ENCODE data around the gene ENOX1.

- TF ChIP-seq CTCF (IDR thresholded peaks at IDR 0.05) = no peak
- no peak for TF ChIP-seq ZFX (IDR thresholded peaks at IDR 0.05; ENCODE audit: borderline replicate concordance)
Observed at GRCh38 chr13:43495732-43496131, 291.0 kb downstream of the ENOX1 start.
